NT2/D1 (cell line): ENCODE data around the gene CPED1.

Experiments
- SUZ12 ChIP-seq: IDR thresholded peaks from 2 replicates; pipeline ENCODE4 v1.6.1; 2011; ENCODE audit not compliant: insufficient read length, insufficient read depth; ENCODE audit errors: extremely low read depth
- YY1 ChIP-seq: IDR thresholded peaks from 2 replicates; pipeline ENCODE4 v1.6.1; 2011; ENCODE audit not compliant: insufficient read length, insufficient read depth
- ZNF274 ChIP-seq: IDR thresholded peaks from 2 replicates; pipeline ENCODE4 v1.6.1; 2011; ENCODE audit warnings: mild to moderate bottlenecking, low read depth, low read length

GRCh38 chr7:121196286-121196685 is 207.8 kb downstream of the CPED1 start:
- no peak for TF ChIP-seq ZNF274
- no peak for TF ChIP-seq SUZ12
- TF ChIP-seq YY1 = no peak
